ENCODE measurements around the gene PLEKHG2. TPM values are rescaled to one million over a fixed set of nuclear protein-coding genes. Genes with fewer than 3 reads are reported as not detected.

Gene PLEKHG2
- total RNA-seq, 1 experiment from 2014 or later, result 29.0 TPM

- TF ChIP-seq CTCF (IDR thresholded peaks at IDR 0.05 in 2 of 3, conservative IDR thresholded peaks at IDR 0.05 in 1 of 3; ENCODE audit: borderline replicate concordance in 1 of 3, insufficient read depth in 1 of 3, low read depth in 2 of 3, low read length in 2 of 3), result no peak
- TF ChIP-seq SIN3A (IDR thresholded peaks at IDR 0.05; ENCODE audit: low read depth), result no peak
- no peak for TF ChIP-seq EZH2 (IDR thresholded peaks at IDR 0.05)
- no peak for TF ChIP-seq SP1 (IDR thresholded peaks at IDR 0.05; ENCODE audit: low read depth)
- TF ChIP-seq EGR1 (IDR thresholded peaks at IDR 0.05; ENCODE audit: low read depth), result no peak
- TF ChIP-seq SRF (IDR thresholded peaks at IDR 0.05; ENCODE audit: low read depth), result no peak
- TF ChIP-seq CBX3 (IDR thresholded peaks at IDR 0.05; ENCODE audit: low read depth), result no peak
Measured at GRCh38 chr19:39423258-39424086, 11.0 kb downstream of the PLEKHG2 start (continued).

GRCh38 chr19:39424934-39425333 lies 12.5 kb downstream of the PLEKHG2 start:
- H3K27me3 ChIP-seq (ENCODE audit: insufficient read depth, low read length), result no peaks in the 10 kb centered on the region
- ChIA-PET CTCF (interaction anchor here (0.6 kb wide), 1 partner anchor 302 kb away, joined by 3 read pairs; no protein-coding TSS in a partner anchor), POLR2A (interaction anchor here (0.6 to 6.0 kb wide), 2 partner anchors 11 to 996 kb away, joined by 3 to 33 read pairs; partner anchors contain the start of gene RPS16), RAD21 (ENCODE audit: low non-redundant PET in 1 of 2, low total read pairs in 2 of 2, uncharacterized antibody in 2 of 2, unreplicated experiment in 2 of 2) (no interaction called here)
- H3K27ac ChIP-seq (ENCODE audit: low read depth, low read length), result no peak overlapping the region
- BruUV-seq (replicated peaks), result no TSS peak
- no peaks in the 10 kb centered on the region for H3K36me3 ChIP-seq (ENCODE audit: control insufficient read depth in 1 of 2, insufficient read depth in 2 of 2, low read length in 2 of 2)
- DNase-seq (ENCODE audit: low read depth, low spot score) (no peak), ATAC-seq (no peak)
- TF ChIP-seq POLR2AphosphoS5 (IDR thresholded peaks at IDR 0.05; ENCODE audit: low read depth, low read length) (no peak), FOSL1 (IDR thresholded peaks at IDR 0.05; ENCODE audit: low read depth) (no peak), EZH2 (IDR thresholded peaks at IDR 0.05) (no peak), SP1 (IDR thresholded peaks at IDR 0.05; ENCODE audit: low read depth) (no peak), CTCF (IDR thresholded peaks at IDR 0.05 in 2 of 3, conservative IDR thresholded peaks at IDR 0.05 in 1 of 3; ENCODE audit: borderline replicate concordance in 1 of 3, insufficient read depth in 1 of 3, low read depth in 2 of 3, low read length in 2 of 3) (no peak), SIN3A (IDR thresholded peaks at IDR 0.05; ENCODE audit: low read depth) (no peak), YY1 (IDR thresholded peaks at IDR 0.05; ENCODE audit: extremely low read depth, insufficient replicate concordance, low read depth, low read length) (no peak), ELF1 (IDR thresholded peaks at IDR 0.05; ENCODE audit: borderline replicate concordance, low read depth) (no peak)
- H3K9me2 ChIP-seq (ENCODE audit: insufficient read depth), result no peaks in the 10 kb centered on the region
- no peaks in the 10 kb centered on the region for H3K9me3 ChIP-seq (ENCODE audit: control insufficient read depth in 1 of 2, insufficient read depth in 1 of 2, low read depth in 1 of 2, low read length in 2 of 2)
- no peak overlapping the region for H3K9ac ChIP-seq (ENCODE audit: low read length)
- no peak overlapping the region for H2AFZ ChIP-seq (ENCODE audit: low read depth, low read length, poor library complexity, severe bottlenecking)
- intact Hi-C loops (cut with micrococcal nuclease), result no loop called here
- no peak overlapping the region for H3K4me2 ChIP-seq (ENCODE audit: low read length)
- H3K4me3 ChIP-seq (replicated peaks in 1 of 2; ENCODE audit: low read depth in 1 of 2, low read length in 2 of 2), result no peak overlapping the region
- no peaks in the 10 kb centered on the region for H4K20me1 ChIP-seq (ENCODE audit: insufficient read depth)
- no peaks in the 10 kb centered on the region for H3K79me2 ChIP-seq (ENCODE audit: insufficient read depth, low read length)
- H3K4me1 ChIP-seq (ENCODE audit: control insufficient read depth in 1 of 2, insufficient read depth in 2 of 2, low read length in 2 of 2), result peaks cover 25% of the 10 kb centered on the region in 2 experiments
